ENCODE results near the gene RUNX2.

Gene RUNX2

DNA sequence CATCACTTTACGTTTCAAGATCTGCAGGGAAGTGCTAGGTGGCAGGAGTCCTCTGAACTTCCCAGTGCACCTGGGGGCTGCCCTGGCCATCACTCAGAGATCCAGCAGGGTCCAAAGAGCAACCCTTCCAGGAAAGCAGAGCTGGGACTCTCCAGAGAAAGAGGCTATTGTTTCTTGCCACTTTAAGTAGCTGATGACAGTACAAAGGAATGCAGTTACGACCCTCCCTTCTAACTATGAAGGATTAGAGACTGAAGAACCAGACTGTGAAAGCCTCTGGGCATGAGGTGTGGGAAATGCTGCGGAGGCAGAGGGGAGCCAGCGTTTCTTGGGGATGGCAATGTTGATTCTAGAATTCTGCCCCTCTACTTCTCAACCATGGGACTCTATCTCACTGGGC lies 238.8 kb downstream of the RUNX2 start:
- no peak for DNase-seq

DNA sequence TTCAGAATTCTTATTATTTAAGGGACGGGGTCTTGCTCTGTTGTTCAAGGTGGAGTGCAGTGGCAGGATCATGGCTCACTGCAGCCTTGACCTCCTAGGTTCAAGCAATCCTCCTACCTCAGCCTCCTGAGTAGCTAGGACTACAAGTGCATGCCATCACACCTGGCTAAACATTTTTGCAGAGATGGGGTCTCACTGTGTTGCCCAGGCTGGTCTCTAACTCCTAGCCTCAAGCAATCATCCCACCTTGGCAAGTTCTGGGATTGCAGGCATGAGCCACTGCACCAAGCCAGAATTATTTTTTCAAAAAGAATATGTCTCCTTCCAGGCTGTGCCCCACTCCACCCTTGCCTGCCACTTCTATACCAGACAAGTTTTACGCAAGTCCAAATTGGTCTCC lies 239.7 kb downstream of the RUNX2 start:
- DNase-seq, result no peak

DNA sequence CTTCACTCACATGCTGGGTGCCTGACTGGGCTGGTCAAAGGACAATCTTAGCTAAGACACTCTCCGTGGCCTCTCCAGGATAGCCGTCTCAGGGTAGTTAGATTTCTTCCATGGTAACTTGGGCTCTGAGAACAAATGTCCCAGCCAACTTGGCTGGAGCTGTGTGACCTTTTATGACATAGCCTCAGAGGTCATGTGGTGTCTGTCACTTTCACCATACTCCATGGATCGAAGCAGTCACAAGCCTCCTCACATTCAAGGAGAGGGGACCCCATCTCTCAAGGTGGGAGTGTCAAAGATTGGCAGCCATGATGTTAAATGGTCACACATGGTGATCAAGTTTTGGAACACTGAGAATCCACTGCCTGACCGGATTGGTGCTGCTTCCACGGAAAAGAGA lies 240.5 kb downstream of the RUNX2 start:
- DNase-seq, result no peak

DNA sequence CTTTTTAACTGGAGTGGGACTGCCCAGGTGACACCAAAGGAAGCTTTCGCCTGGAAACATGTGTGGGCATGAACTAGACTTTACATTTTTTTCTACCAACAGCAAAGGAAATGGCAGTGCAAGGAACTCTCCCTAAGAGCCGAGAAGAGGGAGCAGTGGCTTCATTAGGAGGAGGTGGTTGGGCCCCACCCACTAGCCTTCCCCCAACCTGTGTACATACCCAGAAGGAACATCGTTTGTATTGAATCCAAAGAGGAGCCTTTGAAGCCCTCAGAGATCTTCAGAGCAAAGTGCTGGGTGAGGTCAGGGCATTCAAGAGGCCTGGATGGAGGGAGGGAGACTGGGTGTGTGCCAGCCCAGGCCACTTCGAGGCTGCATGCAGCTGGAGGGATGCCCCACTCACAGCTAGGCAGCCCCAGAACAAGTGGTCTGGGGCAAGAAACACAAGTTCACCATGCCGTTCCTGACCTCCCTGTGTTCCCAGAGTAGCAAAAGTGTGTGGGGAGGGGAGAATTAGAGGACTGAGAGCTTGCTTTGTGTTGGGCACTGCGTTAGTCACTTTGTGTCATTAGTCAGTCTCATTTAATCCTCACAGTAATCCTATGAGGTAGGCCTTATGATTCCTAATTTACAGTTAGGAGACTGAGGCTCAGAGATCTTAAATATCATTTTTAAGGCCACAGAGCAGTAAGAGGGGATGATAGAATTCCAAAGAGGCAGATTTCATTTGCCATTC lies 241.2 kb downstream of the RUNX2 start:
- no peak for DNase-seq

DNA sequence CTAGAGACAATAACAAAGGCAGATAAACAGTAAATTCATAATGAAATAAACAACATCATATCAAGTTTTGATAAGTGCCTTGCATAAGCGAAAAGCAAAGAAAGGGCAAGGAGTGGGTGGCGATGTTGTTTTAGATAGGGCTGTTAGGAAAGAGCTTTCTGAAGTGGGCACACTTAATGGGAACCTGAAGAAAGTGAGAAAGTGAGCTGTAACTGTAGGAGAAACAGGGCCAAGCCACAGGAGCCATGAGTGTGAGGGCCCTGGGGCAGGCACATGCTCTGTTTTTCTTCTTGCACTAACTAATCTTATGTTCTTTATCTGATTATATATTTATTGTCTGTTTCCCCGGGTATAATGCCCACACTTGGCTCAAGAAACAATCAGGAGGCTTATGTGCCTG lies 243.0 kb downstream of the RUNX2 start:
- DNase-seq, result no peak

DNA sequence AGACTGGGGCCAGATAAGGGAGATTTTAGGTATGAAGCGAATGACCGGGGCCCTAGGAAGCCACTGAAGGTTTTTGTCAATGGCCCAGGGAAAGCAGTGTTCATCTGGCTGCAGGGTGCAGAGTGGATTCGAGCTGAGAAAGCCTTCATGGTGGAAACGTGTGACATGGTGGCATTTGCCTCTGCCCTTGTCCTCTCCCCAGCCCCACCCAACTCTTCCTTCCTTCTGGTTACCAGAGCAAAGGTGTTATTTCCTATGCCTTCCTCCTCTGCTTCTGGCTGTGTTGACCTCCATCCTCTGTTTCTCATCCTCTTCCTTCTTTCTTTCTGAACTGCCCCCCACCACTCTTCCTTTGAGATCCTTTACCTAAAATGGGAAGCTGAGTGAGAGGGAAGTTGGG lies 244.7 kb downstream of the RUNX2 start:
- DNase-seq, result no peak

DNA sequence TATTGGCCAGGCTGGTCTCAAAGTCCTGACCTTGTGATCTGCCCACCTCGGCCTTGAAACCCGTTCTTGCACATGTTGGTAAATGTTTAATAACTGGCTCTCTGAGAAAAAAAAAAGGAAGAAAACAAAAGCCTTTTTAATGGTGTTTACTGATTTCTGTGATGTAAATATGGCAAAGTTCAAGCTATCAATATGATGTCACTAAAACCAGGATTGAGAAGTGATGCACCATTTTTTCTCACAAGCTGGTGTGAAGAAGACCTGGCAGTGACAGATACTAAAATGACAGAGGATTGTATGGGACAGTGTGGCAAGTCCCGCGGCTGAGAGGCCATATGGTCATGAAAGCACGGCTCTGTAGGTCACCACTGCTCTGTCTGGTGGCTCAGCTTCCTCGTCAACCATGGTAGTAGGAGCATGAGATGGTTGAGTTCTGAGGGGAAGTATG lies 245.9 kb downstream of the RUNX2 start:
- DNase-seq, result no peak

DNA sequence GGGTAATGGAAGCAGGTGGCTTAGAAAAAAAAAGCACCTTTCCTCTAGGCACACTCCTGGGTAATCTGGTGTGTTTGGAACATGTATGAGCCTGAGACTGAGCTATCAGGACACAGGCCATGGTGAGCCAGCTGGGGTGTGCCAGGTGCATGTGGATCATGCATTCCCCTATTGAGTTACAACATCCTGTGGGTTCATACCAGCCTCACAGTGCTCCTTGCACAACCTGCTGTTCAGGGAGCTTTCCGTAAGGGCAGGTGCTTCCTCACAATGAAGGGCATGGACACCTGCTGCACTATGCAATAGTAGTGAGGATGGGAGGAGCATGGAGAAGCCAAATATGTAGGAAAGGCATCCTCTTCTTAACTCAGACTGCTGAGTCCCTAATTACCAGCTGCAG lies 246.8 kb downstream of the RUNX2 start:
- peak; percentile 26 for DNase-seq

DNA sequence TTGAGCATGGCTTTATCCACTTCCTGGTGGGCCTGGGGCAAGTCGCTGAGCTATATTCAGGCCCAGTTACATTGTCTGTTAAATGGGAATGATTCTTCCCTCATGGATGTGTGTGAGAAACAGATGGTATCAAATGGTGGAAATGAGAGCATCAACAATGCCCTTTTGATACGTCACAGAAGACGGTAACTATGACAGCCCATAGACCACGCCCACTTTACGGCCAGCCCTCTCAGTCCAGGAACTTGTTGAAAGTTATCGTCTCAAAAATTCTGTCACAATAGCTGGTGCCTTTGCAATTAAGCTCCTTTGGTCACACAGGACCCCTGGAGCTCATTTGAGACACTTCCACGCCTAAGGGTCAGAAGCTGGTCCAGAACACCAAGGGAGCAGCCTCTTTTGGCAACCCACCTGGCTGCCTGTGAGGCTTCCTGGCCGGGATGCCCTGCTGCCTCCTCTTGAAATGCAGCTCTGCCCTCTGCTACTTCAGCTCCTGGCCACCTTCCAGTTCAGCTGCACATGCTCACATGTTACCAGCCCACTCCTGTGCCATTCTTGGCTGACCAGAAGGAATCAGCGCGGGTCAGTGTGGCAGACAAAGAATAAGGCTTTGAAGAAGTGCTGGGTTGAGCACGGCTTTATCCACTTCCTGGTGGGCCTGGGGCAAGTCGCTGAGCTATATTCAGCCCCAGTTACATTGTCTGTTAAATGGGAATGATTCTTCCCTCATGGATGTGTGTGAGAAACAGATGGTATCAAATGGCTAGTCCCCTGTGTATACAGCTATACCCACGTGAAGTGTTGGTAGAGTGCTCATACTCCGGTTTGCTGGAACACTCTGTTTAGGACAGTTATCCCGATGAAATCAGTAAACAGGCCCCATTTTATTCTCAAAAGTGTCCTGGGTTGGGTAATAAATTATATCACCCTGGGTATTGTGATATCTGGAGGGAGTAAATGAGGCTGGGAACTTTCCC lies 248.8 kb downstream of the RUNX2 start:
- no peak for DNase-seq

DNA sequence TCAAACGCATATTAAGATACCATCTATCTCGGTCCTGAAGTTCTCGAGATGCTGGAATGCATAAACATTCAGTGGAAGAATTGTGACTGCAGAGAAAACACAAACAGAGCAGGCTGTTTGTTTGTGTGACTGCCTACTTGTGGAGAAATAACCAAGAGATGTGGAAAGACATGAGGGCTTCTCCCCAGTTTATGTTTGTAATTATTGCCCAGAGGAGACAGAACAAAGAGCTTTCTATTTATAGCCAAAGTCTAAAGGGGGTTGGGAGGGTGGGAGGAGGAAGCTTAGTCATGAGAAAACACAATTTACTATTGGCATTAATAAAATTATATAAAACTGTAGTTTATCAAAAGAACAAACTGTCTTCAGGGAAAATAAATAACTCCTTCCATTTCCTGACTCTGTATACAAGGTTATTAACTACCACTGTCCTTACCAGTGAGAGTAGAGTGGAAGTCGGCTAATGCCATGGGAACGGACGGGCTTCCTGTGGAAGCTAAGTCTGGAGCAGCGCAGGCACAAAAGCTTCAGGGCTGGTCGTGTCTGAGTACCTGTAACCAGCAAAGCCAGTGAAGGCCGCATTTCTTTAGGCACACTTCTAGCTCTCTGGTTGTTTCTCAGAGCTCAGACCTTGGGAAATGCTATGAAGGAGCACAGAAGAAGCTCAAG lies 249.8 kb downstream of the RUNX2 start:
- no peak for DNase-seq

DNA sequence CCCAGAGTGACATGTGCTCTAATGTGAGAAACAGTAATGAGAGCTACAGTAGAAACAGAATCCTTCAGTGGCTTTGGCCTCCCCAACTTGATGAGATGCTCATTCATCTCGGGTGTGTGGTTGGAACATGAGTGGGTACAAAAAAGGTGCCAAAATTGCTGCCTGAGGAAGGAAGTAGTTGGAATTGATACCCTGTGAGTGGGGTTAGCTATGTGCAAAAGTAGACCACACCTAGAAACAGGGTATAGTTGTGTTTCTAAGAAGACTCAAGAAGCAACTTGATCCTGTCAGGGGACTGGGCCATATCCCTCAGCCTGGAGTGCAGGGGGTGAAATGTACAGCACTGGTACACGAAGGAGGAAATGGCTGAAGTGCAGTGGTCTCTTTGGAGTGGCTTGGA lies 256.0 kb downstream of the RUNX2 start:
- no peak for DNase-seq

DNA sequence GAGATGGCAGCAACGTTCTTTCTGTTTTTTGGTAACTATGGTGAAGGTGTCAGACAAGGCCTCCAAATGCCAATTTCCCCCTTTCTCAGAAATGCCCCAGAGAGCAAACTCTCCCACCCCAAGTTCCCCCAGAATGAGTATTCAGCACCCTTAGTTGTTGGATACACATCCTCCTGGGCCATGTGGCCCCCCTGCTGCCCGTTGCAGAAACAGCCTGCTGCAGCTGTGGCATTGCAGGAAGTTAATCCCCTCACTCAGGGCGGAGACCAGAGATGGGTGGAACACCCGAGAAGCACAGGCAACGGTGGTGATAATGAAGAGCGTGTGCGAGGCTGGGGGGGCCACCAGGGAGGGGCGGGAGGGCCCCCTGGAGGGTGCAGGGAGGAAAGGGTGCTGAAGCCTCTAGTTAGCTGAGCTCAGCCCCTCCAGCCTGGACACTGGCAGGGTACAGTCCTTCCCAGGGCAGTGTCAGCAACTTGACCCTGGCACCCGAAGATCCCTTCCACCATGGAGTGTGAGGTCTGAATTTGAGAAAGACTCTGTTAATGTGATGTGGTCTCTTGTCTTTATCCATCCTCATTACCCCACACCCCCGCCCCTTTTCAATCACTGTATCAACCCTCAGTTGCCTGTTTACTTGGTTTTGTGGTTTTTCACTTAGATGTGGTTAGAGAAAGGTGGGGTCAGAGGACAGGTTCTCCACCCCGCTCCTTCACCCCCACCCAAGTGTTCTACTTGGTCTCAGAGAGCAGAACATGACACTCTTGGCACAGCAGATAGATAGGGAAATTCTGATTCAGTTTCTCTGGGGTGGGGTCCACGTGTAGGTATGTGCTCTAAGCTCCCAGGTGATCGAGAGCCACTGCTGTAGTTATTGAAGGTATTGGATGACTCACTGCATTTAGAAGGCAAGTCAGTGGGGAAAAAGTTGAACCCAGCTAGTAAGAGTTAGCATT lies 258.4 kb downstream of the RUNX2 start:
- peak; percentile 55 for DNase-seq

DNA sequence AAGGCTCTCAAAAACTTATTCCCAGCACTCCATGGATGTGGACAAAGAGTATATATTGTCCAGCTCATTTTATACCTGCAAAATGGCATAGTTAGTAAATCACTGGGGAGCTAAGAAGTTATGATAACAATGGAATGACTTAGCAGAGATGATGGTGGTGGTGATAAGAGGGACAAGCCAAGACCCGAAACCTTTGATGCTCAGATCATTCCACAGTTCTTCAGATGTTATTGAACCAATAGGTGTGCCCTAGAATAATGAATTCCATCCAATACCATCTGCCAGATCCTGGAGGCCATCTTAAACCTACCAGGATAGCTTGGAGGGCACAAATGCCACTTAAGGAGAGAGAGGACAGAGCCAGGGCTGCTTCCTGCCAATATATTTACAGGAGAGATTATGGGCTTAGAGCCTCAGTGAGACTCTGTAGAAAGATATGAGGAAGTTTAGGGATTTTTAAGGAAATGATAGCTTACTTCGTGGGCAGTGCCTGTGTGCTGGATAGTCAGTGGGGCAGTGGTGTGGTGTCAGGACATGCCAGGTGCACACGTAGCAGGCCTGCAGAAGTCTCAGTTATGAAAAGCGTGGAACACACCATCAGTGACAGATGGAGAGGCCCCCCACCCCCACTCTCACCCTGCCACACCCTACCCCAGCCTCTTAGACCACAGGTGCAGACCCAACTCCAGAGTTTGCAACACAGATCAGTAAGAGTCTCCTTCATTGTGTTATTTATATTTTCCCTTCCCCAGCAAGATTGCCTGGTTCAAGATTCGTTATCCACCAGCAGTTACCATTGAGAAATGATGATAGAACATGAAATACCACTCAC lies 259.3 kb downstream of the RUNX2 start:
- DNase-seq, result peak; percentile 60

DNA sequence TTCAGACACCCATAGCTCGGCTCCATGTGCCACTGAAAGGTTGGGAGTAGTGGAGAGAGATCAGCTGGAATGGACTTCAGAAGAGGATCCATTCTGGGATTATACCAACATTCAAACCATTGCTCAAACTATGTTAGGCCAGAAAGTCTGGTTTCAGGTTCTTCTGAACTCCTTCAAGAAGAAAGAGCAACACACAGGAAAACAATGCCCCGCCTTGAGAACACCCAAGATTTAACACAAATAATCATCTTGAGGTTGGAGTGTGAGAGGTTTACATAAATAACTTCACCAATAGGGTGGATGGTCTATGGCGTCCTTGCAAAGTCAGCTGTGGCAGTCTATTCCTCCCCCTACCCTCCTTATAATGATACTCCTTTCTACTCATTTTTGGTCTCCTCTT lies 261.2 kb downstream of the RUNX2 start:
- DNase-seq, result no peak

DNA sequence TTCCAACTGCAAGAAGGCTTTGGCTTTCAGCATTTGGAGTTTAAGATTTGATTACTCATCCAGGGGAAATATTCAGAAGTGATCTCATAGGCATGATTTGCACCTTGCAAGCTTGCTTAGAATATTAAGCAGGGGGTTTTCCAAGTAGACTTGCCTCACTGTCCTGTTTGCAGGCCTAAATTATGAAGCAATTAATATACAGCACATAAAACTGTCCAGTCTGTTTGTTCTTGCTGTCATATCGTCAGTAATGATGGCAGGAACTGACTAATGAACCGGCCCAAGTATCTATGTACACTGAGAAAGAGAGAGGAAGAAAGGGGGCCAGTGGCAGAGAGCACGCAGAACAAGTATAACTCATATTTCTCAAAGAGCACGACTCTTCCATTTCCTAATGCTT lies 262.1 kb downstream of the RUNX2 start:
- no peak for DNase-seq

DNA sequence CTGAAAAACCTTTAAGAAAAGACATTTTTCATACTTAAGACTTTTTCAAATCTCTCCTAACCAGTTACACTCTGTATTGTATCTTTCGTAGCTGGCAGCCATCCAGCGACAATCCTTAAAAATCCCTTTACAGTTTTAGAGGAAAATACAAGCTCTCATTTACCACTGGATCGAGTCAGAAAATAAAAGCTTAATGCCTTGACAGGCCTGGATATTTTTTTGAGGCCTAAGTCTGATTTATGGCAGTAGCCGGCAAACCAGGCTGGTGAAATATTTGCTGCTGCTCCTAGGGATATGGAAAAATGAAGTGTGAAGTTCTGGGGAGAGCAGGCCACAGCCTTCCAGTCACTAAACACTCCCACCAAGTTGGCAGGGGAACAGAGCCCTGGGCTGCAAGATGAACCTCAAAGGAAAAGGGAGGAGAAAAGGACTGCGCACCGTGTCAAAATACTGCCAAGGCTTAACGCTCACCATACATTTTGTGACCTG lies 262.6 kb downstream of the RUNX2 start:
- peak; percentile 4 for DNase-seq

DNA sequence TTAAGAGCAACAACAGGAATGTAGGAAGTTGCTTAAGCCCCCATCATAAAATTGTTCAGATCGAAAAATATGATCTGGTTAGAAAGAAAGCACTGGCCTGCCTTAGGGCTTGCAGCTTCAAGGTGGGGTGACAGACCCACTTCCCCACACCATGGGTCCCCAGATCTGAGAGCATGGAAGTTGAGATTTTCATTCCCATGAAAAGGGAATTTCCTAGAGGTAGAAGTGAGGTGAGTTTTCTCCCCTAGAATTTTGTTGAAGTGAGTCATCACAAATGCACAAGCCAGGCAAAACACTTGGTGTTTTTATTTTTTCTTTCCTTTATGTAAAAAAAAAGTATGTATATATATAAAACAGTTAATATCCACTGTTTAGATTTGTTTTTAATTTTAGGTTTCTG lies 263.2 kb downstream of the RUNX2 start:
- DNase-seq, result no peak

DNA sequence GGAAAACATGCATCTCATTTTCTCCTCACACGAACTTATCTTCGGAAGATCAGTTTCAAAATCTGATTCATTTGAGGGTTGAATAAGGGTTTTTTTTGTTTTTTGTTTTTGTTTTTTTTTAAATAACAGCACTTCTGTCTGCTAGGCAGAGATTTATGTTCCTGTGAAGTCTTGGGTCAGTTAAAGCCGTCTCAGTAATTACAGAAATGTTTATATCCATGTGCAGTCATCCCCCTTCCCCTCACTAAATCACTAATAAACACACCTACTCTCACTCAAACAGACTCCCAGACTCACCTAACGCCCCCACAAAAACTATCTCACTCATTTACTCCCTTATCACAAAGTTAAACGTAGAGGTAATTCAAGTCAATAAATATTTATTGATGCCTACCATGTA lies 263.8 kb downstream of the RUNX2 start:
- DNase-seq, result no peak

DNA sequence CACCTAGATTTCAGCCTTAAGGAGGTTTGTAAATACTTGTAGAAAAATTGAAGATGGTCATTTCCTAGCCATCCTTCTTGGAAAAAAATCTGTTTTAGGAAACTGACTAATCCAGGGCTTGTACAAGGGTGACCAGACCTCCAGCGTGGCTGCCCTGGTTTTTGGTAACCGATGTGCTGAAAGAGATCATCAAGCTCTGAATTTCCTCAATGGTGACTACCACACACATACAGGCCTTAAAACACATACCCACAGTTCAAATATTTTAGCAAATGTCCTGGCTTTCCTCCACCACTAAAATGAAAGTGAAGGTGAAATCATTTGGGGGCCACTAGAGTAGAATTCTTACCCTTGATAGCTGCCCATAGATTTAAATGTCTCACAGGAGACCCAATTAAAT lies 264.9 kb downstream of the RUNX2 start:
- DNase-seq, result no peak

DNA sequence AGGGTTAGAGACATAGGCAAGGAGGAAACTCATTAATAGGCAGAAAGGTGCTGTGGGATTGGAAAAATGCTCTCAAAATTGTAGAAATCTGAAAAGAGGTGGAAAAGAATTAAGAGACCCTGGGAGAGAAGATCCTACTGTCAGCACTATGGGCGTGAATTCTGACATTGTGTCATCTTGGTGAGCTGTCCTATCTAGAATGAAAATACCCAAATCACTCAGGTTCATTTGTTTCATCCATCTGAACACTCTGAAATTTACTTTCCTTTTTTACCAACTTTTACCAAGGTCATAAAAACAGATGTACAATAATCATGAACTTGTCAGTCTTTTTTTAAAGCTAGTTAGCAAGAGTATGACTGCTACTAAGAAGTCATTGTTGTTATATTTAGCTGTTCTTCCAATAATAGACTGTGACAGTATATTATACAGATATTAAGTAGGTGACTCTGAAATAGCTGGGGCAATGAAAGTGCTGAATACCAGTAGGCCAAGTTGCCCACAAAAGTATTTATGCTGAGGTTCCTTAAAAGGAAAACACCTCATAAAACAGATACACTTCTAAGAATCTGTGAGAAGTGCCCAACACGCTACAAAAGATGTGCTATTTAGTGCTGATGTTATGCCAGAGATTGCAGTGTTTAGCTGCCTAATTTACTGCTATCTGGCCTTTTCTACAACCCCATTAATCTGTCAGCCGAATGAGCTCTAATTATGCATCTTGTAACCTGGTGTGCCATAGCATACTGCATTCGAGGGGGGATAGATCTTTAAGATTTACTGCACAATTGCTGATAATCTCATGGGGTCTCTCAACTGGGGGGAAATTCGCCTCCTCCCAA lies 267.1 kb downstream of the RUNX2 start:
- no peak for DNase-seq
